Esophagus muscularis mucosa (tissue), 4 donors: ENCODE measurements around the gene SLF2. TPM values are rescaled to one million over a fixed set of nuclear protein-coding genes. Genes with fewer than 3 reads are reported as not detected.

Experiments used
- DNase-seq: peaks from one replicate; pipeline ENCODE4 v3.0.0-alpha.2; 2017; ENCODE audit errors: extremely low spot score
- H3K27ac ChIP-seq, 4 donors: fragments of 200-600 bp; sonication (generic); replicated peaks in 1 of 4; 1 replicate in 3 of 4; 2 replicates in 1 of 4; pipeline ENCODE4 v1.5.1; 2016 to 2019; ENCODE audit warnings: mild to moderate bottlenecking in 1 of 4
- H3K27me3 ChIP-seq, 4 donors: fragments of 200-600 bp; sonication (generic); one replicate each; pipeline versions ENCODE4 v1.5.1 to v1.6.0; 2016 to 2019
- H3K36me3 ChIP-seq, 4 donors: fragments of 200-600 bp; sonication (generic); one replicate each; pipeline ENCODE4 v1.5.1; 2016 to 2019
- H3K4me1 ChIP-seq, 4 donors: fragments of 200-600 bp; sonication (generic); one replicate each; pipeline ENCODE4 v1.5.1; 2016 to 2019
- H3K4me3 ChIP-seq, 4 donors: fragments of 200-600 bp; sonication (generic); 1 replicate in 2 of 4; 2 replicates in 2 of 4; pipeline ENCODE4 v1.5.1; 2016 to 2019; ENCODE audit warnings: mild to moderate bottlenecking in 4 of 4, moderate library complexity in 1 of 4
- H3K9me3 ChIP-seq, 4 donors: fragments of 200-600 bp; sonication (generic); 1 replicate in 3 of 4; 2 replicates in 1 of 4; pipeline ENCODE4 v1.5.1; 2016 to 2019
- CTCF ChIP-seq, 3 experiments: fragments of 200-600 bp in 2 of 3; fragments of 450-650 bp in 1 of 3; sonication (generic) in 2 of 3; IDR thresholded peaks; one replicate each; pipeline ENCODE4 v1.5.1; 2017 to 2019; ENCODE audit warnings: antibody characterized with exemption in 3 of 3, mild to moderate bottlenecking in 2 of 3, moderate library complexity in 1 of 3
- EP300 ChIP-seq: sonication (generic); formaldehyde crosslinking; IDR thresholded peaks from one replicate; pipeline ENCODE4 v1.6.1; 2017; ENCODE audit warnings: antibody characterized with exemption
- POLR2A ChIP-seq: fragments of 450-650 bp; IDR thresholded peaks from one replicate; pipeline ENCODE4 v1.6.1; 2017; ENCODE audit warnings: antibody characterized with exemption, moderate library complexity, mild to moderate bottlenecking, low read depth
- POLR2AphosphoS5 ChIP-seq, 2 donors: sonication (generic); formaldehyde crosslinking; IDR thresholded peaks; one replicate each; pipeline ENCODE4 v1.6.1; 2017; ENCODE audit warnings: antibody characterized with exemption in 2 of 2
- WGBS: methylation state at CpG from one replicate; pipeline ENCODE4 v1.1.5; 2018; 5-methylcytosine and 5-hydroxymethylcytosine counted together
- intact Hi-C: fragments of 100-400 bp; cut with DNase I; formaldehyde crosslinking; loops from one replicate; pipeline ENCODE4 v1.15.1; 2023
- total RNA-seq, 4 donors: library from RNA; depleted of rRNA; stranded (reverse); fragments of >200 nt; gene quantifications; one replicate each; pipeline versions ENCODE4 v1.1.0 to v1.2.1, GENCODE V29; 2016

The SLF2 gene
- total RNA-seq, 4 donors from 2014 or later: 19.1 to 34.1 (median 20.8) TPM

- H3K4me3 ChIP-seq: peak overlapping the region; percentile 76 to 92 (median 90)
- TF ChIP-seq CTCF (IDR thresholded peaks at IDR 0.05) (no peak), POLR2AphosphoS5 (IDR thresholded peaks at IDR 0.05) (no peak), EP300 (no peak), POLR2A (no peak)
Measured at GRCh38 chr10:100988166-100988565, 75.4 kb downstream of the SLF2 start.

GRCh38 chr10:100989088-100989487 is 76.3 kb downstream of the SLF2 start:
- WGBS: 94% methylated on average over 21 of the region's 21 CpGs
- no peak overlapping the region for H3K4me3 ChIP-seq
- TF ChIP-seq POLR2AphosphoS5 (IDR thresholded peaks at IDR 0.05) (no peak), CTCF (IDR thresholded peaks at IDR 0.05) (no peak), POLR2A (no peak), EP300 (no peak)
- no peaks in the 10 kb centered on the region for H3K27me3 ChIP-seq
- peaks cover 22 to 51% (median 38%) of the 10 kb centered on the region in 4 donors for H3K4me1 ChIP-seq
- no peak for DNase-seq
- H3K27ac ChIP-seq: no peak overlapping the region
- intact Hi-C loops: loop anchor here (5.0 kb wide), 1 partner anchor 38 kb away; no protein-coding TSS in a partner anchor
- H3K36me3 ChIP-seq: peaks cover 19 to 65% (median 50%) of the 10 kb centered on the region in 4 donors
- H3K9me3 ChIP-seq: no peaks in the 10 kb centered on the region

More at GRCh38 chr10:100988166-100988565, 75.4 kb downstream of the SLF2 start:
- Histone ChIP-seq H3K27ac (no peak overlapping the region), H3K9me3 (no peaks in the 10 kb centered on the region), H3K36me3 (peaks cover 15 to 63% (median 50%) of the 10 kb centered on the region in 4 donors), H3K27me3 (no peaks in the 10 kb centered on the region), H3K4me1 (peaks cover 22 to 51% (median 38%) of the 10 kb centered on the region in 4 donors)
- intact Hi-C loops: loop anchor here (5.0 kb wide), 1 partner anchor 39 kb away; no protein-coding TSS in a partner anchor
- no peak for DNase-seq
- WGBS: 77% methylated on average over 9 of the region's 10 CpGs

GRCh38 chr10:100993986-100994708 is 81.4 kb downstream of the SLF2 start:
- intact Hi-C loops: no loop called here
- 52% methylated on average over 10 of the region's 10 CpGs for WGBS
- H3K27ac ChIP-seq: peak overlapping the region in 1 of 4 donors; percentile 12
- peaks cover 19 to 45% (median 33%) of the 10 kb centered on the region in 4 donors for H3K36me3 ChIP-seq
- H3K9me3 ChIP-seq: no peaks in the 10 kb centered on the region
- DNase-seq: no peak
- no peaks in the 10 kb centered on the region for H3K27me3 ChIP-seq
- H3K4me1 ChIP-seq: peaks cover 10 to 39% (median 31%) of the 10 kb centered on the region in 4 donors
- H3K4me3 ChIP-seq: no peak overlapping the region
- peak; percentile 71 to 72 (median 72) for TF ChIP-seq CTCF (IDR thresholded peaks at IDR 0.05)
- TF ChIP-seq EP300: no peak

GRCh38 chr10:100995181-100995580 is 82.4 kb downstream of the SLF2 start:
- TF ChIP-seq CTCF (IDR thresholded peaks at IDR 0.05) (no peak), POLR2A (no peak), EP300 (no peak), POLR2AphosphoS5 (IDR thresholded peaks at IDR 0.05) (no peak)
- intact Hi-C loops: no loop called here
- no CpG with 5 or more reads among the region's 6 CpGs for WGBS
- Histone ChIP-seq H3K27ac (no peak overlapping the region), H3K4me3 (no peak overlapping the region), H3K36me3 (peaks cover 19 to 35% (median 29%) of the 10 kb centered on the region in 4 donors), H3K9me3 (no peaks in the 10 kb centered on the region), H3K4me1 (peaks cover 10 to 33% (median 26%) of the 10 kb centered on the region in 4 donors), H3K27me3 (no peaks in the 10 kb centered on the region)
- DNase-seq: no peak
